ENCODE measurements around the gene TP63. TPM values are rescaled to one million over a fixed set of nuclear protein-coding genes. Genes with fewer than 3 reads are reported as not detected.

The TP63 gene
- polyA plus RNA-seq, 3 donors, result 0.73 to 1.2 (median 1.1) TPM

- no peak for DNase-seq (ENCODE audit: extremely low read depth in 1 of 11, low read depth in 9 of 11, low spot score in 4 of 11)
These were observed 202.1 kb downstream of the TP63 start for GRCh38 chr3:189833266-189833665.

- DNase-seq (ENCODE audit: extremely low read depth in 1 of 11, low read depth in 9 of 11, low spot score in 4 of 11), result no peak
These were observed 202.8 kb downstream of the TP63 start for GRCh38 chr3:189833996-189834395.

- DNase-seq (ENCODE audit: extremely low read depth in 1 of 11, low read depth in 9 of 11, low spot score in 4 of 11), result no peak
These were observed 203.3 kb downstream of the TP63 start for GRCh38 chr3:189834462-189834861.

GRCh38 chr3:189836795-189837194 is 205.6 kb downstream of the TP63 start:
- no peak for DNase-seq (ENCODE audit: extremely low read depth in 1 of 11, low read depth in 9 of 11, low spot score in 4 of 11)

GRCh38 chr3:189838291-189838690 is 207.1 kb downstream of the TP63 start:
- DNase-seq (ENCODE audit: extremely low read depth in 1 of 11, low read depth in 9 of 11, low spot score in 4 of 11), result no peak

- no peak for DNase-seq (ENCODE audit: extremely low read depth in 1 of 11, low read depth in 9 of 11, low spot score in 4 of 11)
These were observed 208.4 kb downstream of the TP63 start for GRCh38 chr3:189839576-189839975.

GRCh38 chr3:189841473-189842205 is 210.4 kb downstream of the TP63 start:
- peak in 1 of 11 donors; percentile 4 for DNase-seq (ENCODE audit: extremely low read depth in 1 of 11, low read depth in 9 of 11, low spot score in 4 of 11)

- peak in 1 of 11 donors; percentile 1 for DNase-seq (ENCODE audit: extremely low read depth in 1 of 11, low read depth in 9 of 11, low spot score in 4 of 11)
These were observed 211.8 kb downstream of the TP63 start for GRCh38 chr3:189842681-189843602.

- DNase-seq (ENCODE audit: extremely low read depth in 1 of 11, low read depth in 9 of 11, low spot score in 4 of 11), result no peak
These were observed 213.9 kb downstream of the TP63 start for GRCh38 chr3:189845069-189845468.

GRCh38 chr3:189848395-189849040 is 217.3 kb downstream of the TP63 start:
- DNase-seq (ENCODE audit: extremely low read depth in 1 of 11, low read depth in 9 of 11, low spot score in 4 of 11), result no peak

- DNase-seq (ENCODE audit: extremely low read depth in 1 of 11, low read depth in 9 of 11, low spot score in 4 of 11), result no peak
These were observed 218.1 kb downstream of the TP63 start for GRCh38 chr3:189849262-189849661.

- DNase-seq (ENCODE audit: extremely low read depth in 1 of 11, low read depth in 9 of 11, low spot score in 4 of 11), result no peak
These were observed 220.5 kb downstream of the TP63 start for GRCh38 chr3:189851682-189852081.

- DNase-seq (ENCODE audit: extremely low read depth in 1 of 11, low read depth in 9 of 11, low spot score in 4 of 11), result no peak
These were observed 222.7 kb downstream of the TP63 start for GRCh38 chr3:189853906-189854305.

- DNase-seq (ENCODE audit: extremely low read depth in 1 of 11, low read depth in 9 of 11, low spot score in 4 of 11), result no peak
These were observed 229.1 kb downstream of the TP63 start for GRCh38 chr3:189860296-189860695.

GRCh38 chr3:189862385-189862998 is 231.3 kb downstream of the TP63 start:
- DNase-seq (ENCODE audit: extremely low read depth in 1 of 11, low read depth in 9 of 11, low spot score in 4 of 11), result no peak

- no peak for DNase-seq (ENCODE audit: extremely low read depth in 1 of 11, low read depth in 9 of 11, low spot score in 4 of 11)
These were observed 231.8 kb downstream of the TP63 start for GRCh38 chr3:189863031-189863430.

GRCh38 chr3:189868061-189868460 is 236.9 kb downstream of the TP63 start:
- DNase-seq (ENCODE audit: extremely low read depth in 1 of 11, low read depth in 9 of 11, low spot score in 4 of 11), result no peak

GRCh38 chr3:189869165-189869564 is 238.0 kb downstream of the TP63 start:
- no peak for DNase-seq (ENCODE audit: extremely low read depth in 1 of 11, low read depth in 9 of 11, low spot score in 4 of 11)

- DNase-seq (ENCODE audit: extremely low read depth in 1 of 11, low read depth in 9 of 11, low spot score in 4 of 11), result no peak
These were observed 240.2 kb downstream of the TP63 start for GRCh38 chr3:189871418-189871817.
